HTR-8/SVneo (cell line): ENCODE results near the gene PRR30.
"Not testable (repeated sequence)": the region's sequence is repeated elsewhere in the genome, so short reads cannot be mapped to it uniquely, and the experiment has no call there.

Experiments
- DNase-seq: peaks from one replicate; pipeline ENCODE4 v3.0.0; 2011; ENCODE audit warnings: low spot score, mixed read lengths; ENCODE audit not compliant: insufficient read length
- FAIRE-seq: peaks from 2 replicates; lab custom pipeline; 2011; peaks lifted over from hg19 to GRCh38; lab: Jason Lieb, UNC

Gene PRR30

GRCh38 chr2:27133195-27133875 lies 5.9 kb downstream of the PRR30 start:
- FAIRE-seq: no peak
- no peak for DNase-seq

DNA sequence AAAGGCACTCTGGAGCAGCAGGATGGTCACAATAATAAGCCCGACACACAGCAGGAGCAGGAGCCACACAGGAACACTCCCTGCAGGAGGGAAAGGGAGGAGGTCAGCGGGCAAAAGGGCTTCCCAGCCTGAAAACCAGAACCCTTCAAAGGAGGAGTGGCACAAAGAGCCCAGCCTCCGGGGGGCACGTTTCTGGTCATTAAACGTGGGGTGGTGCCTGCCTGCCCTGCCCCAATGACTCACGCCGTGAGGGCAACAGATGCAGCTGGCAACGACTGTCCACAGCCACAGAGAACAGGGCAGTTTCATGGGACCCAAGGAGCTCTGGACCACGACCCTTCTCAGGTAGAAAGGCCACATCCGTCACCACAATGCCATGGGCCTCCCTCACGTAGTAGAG lies 7.8 kb downstream of the PRR30 start:
- FAIRE-seq (no peak), DNase-seq (no peak)

GRCh38 chr2:27130396-27130795 lies 8.8 kb downstream of the PRR30 start:
- DNase-seq (no peak), FAIRE-seq (no peak)

- DNase-seq: no peak
- FAIRE-seq: no peak
Measured at GRCh38 chr2:27128668-27129571, 10.3 kb downstream of the PRR30 start.

- FAIRE-seq (no peak), DNase-seq (no peak)
Measured at GRCh38 chr2:27127883-27128667, 11.1 kb downstream of the PRR30 start.

DNA sequence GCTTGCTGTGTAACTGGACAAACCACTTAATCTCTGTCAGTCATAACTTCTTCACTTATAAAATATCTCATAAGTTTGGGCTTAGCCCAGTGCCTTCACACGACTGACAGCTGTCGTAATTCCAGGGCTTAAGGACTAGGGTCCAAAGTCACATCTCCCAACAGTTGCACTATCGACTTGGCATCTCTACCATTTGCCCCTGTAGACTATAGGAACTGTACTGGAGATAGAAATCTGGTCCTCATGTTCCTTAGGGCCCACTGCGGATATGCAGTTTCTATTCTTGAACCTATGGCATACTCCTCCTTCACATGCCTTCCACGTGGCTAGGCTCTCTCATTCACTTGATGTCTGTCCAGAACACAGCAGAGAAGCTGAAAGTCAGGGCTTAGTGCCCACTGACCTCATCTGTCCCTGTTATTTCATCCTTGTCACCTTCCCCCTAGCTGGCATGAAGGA lies 12.9 kb downstream of the PRR30 start:
- DNase-seq: no peak
- FAIRE-seq: no peak

GRCh38 chr2:27125104-27125503 lies 14.1 kb downstream of the PRR30 start:
- DNase-seq: no peak
- no peak for FAIRE-seq

DNA sequence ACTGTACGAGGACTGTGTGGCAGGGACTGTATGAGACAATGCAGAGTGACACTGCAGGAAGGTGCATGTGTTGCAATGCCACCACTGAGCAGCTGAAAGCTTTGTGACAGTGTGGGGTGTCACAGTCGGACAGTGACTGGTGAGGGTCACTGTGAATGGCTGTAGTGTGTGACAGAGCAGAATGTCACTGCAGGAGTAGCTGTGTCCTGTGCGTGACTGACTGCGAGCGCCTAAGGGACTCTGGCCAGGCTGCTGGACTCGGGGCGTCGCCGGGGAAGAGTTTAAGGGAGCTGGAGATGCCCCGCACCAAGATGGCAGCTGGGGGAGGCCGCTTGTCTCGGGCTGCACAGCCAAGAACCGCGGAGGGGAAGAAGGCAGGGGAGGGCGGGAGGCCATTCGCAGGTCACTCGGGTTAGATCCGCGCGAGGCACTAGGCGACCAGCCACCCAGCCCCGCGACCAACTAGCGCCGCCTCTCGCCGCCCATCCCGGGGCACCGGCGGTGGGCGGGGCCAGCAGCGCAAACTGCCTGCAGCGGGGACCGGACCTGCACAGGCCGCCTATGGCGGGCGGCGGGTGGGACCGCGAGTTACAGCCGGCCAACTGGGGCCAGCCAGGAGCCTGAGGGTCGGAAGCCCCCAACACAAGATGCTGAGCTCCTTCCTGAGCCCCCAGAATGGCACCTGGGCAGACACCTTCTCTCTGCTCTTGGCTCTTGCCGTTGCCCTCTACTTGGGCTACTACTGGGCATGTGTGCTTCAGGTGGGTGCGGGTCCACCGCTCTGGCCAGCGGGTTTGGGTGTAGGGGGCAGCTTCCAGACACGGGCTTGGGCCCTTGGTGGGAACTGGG lies 15.7 kb downstream of the PRR30 start, which contains the start of gene ABHD1:
Gene ABHD1 (plus strand): TSS at position 514 of the 849 bp plus-strand sequence. CDS start 134 bp downstream, at position 648.
- DNase-seq (peak; percentile 38), FAIRE-seq (peak; percentile 78)

DNA sequence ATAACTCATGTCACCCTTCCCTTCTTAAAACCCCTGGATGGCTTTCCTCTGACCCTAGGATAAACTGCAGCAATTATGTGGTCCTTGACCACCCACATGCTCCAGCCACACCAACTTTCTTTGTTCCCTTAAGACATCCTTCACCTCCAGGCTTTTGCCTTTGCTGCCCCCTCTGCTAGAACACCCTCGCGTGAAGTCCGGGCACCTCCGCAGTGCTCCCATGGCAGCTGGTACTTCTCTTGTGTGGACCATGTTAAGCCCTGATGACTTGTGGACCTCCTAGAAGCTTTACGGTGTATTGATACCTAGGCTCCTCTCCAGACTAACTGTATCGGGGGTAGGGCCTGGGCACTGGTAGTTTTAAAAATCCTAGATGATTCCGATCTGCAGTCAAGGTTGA lies 16.4 kb downstream of the PRR30 start:
- no peak for FAIRE-seq

GRCh38 chr2:27121906-27122305 lies 17.3 kb downstream of the PRR30 start:
- FAIRE-seq: no peak
- DNase-seq: no peak

More for the DNA sequence above, 16.4 kb downstream of the PRR30 start:
- DNase-seq: no peak

DNA sequence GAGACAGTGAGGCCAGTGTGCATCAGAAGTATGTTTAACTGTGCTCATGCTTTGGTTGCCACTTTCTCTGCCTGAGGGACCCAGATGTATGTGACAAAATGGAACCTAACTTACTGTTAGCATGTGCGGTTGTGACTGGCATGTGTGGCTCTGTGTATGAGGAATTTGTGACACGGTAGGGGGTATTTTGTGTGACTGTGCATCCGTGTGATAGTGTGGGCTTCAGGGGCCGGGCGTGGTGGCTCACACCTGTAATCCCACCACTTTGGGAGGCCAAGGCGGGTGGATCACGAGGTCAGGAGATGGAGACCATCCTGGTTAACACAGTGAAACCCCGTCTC lies 19.9 kb downstream of the PRR30 start:
- not testable (repeated sequence) for DNase-seq, FAIRE-seq

DNA sequence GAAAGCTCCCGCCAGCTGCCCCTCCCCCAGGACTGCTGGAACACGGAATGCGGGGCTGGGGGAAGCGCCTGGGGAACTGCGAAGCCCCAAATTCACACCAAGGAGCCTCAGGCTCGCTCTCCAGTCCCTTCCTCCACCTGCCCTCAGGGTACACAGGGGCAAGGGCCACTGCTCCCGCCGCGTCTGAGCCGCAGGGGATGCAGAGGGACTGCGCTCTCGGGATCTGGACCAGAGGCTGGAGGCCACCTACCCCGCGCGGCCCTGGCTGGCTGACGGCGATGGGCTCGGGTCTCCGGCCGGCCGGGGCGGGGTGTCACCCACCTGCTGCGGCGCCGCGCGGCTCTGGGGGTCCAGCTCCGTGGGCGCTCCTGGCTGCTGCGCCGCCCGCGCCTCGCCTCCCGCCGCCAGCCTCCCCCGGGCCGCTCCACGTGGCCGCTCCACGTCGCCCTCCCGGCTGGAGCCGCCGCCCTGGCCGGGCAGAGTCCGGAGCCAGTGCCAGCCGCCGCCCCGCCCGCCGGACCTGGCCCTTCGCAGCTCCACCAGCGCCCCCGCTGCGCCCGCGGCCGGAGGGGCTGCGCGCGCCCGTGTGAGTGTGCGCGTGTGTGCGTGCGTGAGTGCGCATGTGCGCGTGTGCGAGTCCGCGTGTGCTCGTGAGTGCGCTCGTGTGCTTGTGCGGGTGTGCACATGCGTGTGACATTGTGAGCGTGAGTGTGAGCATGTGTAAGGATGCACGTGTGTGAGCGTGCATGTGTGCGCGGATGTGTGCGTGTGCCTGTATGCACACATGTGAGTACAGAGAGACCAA lies 20.5 kb downstream of the PRR30 start, which contains the start of gene CGREF1:
Gene CGREF1 (minus strand): TSS at position 604 of the 805 bp plus-strand sequence. CDS start 14,762 bp downstream, outside the sequence.
- DNase-seq: no peak
- FAIRE-seq: peak; percentile 91

DNA sequence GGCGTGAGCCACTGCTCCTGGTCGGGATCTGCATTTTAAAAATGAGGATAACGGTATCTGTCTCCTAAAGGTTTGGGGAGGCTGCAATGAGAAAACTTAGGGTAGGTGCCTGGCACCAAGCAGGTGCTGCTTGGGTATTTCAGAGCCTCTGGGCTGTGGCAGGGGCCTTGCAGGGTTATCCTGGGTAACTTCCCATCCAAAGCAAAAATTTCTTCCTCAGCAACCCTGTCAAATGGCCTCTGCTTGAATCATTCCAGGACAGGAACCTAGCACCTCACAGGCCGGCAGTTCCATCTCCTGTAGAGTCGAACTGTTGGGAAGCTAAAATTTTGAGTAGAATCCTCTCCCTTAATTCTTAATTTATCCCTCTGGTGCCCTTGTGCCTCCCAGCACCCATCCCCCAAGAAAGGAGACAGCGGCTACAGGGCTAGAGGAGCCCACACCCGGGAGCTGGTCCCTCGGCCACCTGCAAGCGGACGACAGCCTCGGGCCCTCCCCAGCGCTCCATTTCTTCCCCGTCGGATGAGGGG lies 21.1 kb downstream of the PRR30 start:
- DNase-seq (no peak), FAIRE-seq (no peak)

DNA sequence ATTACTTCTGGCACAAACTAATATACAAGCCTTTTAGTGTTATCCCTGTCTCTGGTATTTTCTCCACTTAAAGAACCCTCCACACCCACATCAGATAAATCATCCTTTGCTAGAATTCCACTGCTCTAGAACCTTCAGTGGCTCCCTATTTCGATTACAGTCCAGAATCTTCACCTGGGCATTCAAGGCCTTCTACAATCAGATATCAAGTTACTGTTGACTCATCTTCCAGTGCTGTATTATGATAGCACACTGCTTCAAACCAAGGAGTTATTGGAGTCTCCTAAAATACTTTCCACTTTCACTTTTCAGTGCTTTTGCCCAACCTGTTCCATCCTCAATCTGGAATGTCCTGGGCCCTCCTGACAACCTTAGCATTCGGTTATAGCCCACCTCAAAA lies 23.7 kb downstream of the PRR30 start:
- DNase-seq (no peak), FAIRE-seq (no peak)

GRCh38 chr2:27111392-27112078 lies 27.7 kb downstream of the PRR30 start:
- FAIRE-seq: not testable (repeated sequence)

DNA sequence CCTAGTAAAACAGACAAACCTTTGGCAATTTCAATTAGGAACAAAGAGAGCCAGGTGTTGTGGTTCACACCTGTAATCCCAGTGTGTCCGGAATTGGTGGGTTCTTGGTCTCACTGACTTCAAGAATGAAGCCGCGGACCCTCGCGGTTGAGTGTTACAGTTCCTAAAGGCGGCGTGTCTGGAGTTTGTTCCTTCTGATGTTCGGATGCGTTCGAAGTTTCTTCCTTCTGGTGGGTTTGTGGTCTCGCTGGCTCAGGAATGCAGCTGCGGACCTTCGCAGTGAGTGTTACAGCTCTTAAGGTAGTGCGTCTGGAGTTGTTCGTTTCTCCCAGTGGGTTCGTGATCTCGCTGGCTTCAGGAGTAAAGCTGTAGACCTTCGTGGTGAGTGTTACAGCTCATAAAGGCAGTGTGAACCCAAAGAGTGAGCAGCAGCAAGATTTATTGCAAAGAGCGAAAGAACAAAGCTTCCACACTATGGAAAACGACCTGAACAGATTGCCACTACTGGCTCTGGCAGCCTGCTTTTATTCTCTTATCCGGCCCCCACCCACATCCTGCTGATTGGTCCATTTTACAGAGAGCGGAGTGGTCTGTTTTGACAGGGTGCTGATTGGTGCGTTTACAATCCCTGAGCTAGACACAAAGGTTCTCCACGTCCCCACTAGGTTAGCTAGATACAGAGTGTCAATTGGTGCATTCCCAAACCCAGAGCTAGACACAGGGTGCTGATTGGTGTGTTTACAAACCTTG lies 28.4 kb downstream of the PRR30 start:
- not testable (repeated sequence) for FAIRE-seq, DNase-seq

More at GRCh38 chr2:27111392-27112078, 27.7 kb downstream of the PRR30 start:
- DNase-seq: not testable (repeated sequence)

GRCh38 chr2:27109083-27109482 lies 30.1 kb downstream of the PRR30 start:
- FAIRE-seq: no peak
- DNase-seq: no peak
